PC-9 (cell line): ENCODE results near the gene PGP. TPM values are rescaled to one million over a fixed set of nuclear protein-coding genes. Genes with fewer than 3 reads are reported as not detected.
A peak's percentile ranks its signal among the peaks of the same experiment; 100 is the strongest.

Experiments
- BruUV-seq: library from RNA; stranded (reverse); fragments of 400-500 nt; replicated peaks from 2 replicates; lab custom pipeline; 2021; lab: Mats Ljungman, UMichigan
- CTCF ChIA-PET: fragments of 300-600 bp; sonication (Branson Sonifier 250); formaldehyde crosslinking; loops from one replicate; lab custom pipeline; 2022; ENCODE audit warnings: antibody characterized with exemption; lab: Charles Lee
- POLR2A ChIA-PET: fragments of 300-600 bp; sonication (Branson Sonifier 250); formaldehyde crosslinking; loops from one replicate; lab custom pipeline; 2022; ENCODE audit warnings: antibody characterized with exemption; ENCODE audit not compliant: unreplicated experiment; lab: Charles Lee
- DNase-seq, 2 experiments: peaks; one replicate each; pipeline versions ENCODE4 v3.0.0 to v3.0.0-alpha.2; 2015 to 2022; ENCODE audit warnings: mixed read lengths in 1 of 2
- H2AFZ ChIP-seq: fragments of 200-600 bp; sonication (generic); 2 replicates; pipeline ENCODE4 v1.8.1; 2017; ENCODE audit warnings: antibody characterized with exemption
- H3F3A ChIP-seq: fragments of 200-600 bp; sonication (generic); 2 replicates; pipeline ENCODE4 v1.8.1; 2017; ENCODE audit warnings: antibody characterized with exemption, mild to moderate bottlenecking, low read depth; ENCODE audit not compliant: insufficient read depth
- H3K27ac ChIP-seq: fragments of 200-600 bp; sonication (generic); 2 replicates; pipeline ENCODE4 v1.6.1; 2016; ENCODE audit warnings: mixed run types
- H3K27me3 ChIP-seq: fragments of 200-600 bp; sonication (generic); 2 replicates; pipeline ENCODE4 v1.6.1; 2016; ENCODE audit warnings: low read depth, mixed run types; ENCODE audit not compliant: insufficient read depth
- H3K36me3 ChIP-seq: fragments of 200-600 bp; sonication (generic); 2 replicates; pipeline ENCODE4 v1.6.1; 2016; ENCODE audit warnings: low read depth, mixed run types
- H3K4me1 ChIP-seq: fragments of 200-600 bp; sonication (generic); replicated peaks from 2 replicates; pipeline ENCODE4 v1.6.1; 2016; ENCODE audit warnings: mixed run types; ENCODE audit not compliant: insufficient read depth
- H3K4me2 ChIP-seq: fragments of 200-600 bp; sonication (generic); 2 replicates; pipeline ENCODE4 v1.6.1; 2017; ENCODE audit warnings: mixed run types
- H3K4me3 ChIP-seq: fragments of 200-600 bp; sonication (generic); 2 replicates; pipeline ENCODE4 v1.6.1; 2016; ENCODE audit warnings: mixed run types
- H3K79me2 ChIP-seq: fragments of 200-600 bp; sonication (generic); 2 replicates; pipeline ENCODE4 v1.6.1; 2017; ENCODE audit warnings: low read depth, mixed run types
- H3K9me2 ChIP-seq: fragments of 200-600 bp; sonication (generic); 2 replicates; pipeline ENCODE4 v1.8.1; 2017; ENCODE audit warnings: mild to moderate bottlenecking; ENCODE audit not compliant: insufficient read depth
- H3K9me3 ChIP-seq: fragments of 200-600 bp; sonication (generic); 2 replicates; pipeline ENCODE4 v1.8.1; 2016; ENCODE audit warnings: low read depth; ENCODE audit not compliant: insufficient read depth
- H4K20me1 ChIP-seq: fragments of 200-600 bp; sonication (generic); 2 replicates; pipeline ENCODE4 v1.8.1; 2017; ENCODE audit not compliant: insufficient read depth
- CTCF ChIP-seq: fragments of 200-600 bp; sonication (generic); conservative IDR thresholded peaks from 2 replicates; pipeline ENCODE4 v1.6.1; 2017; ENCODE audit warnings: mixed run types, antibody characterized with exemption, mild to moderate bottlenecking, moderate library complexity
- EZH2 ChIP-seq: fragments of 200-600 bp; sonication (generic); IDR thresholded peaks from 2 replicates; pipeline ENCODE4 v1.8.0; 2017; ENCODE audit warnings: antibody characterized with exemption, low read depth
- intact Hi-C: fragments of 100-400 bp; cut with micrococcal nuclease; formaldehyde crosslinking; loops from one replicate; pipeline ENCODE4 v1.10.0; 2022; ENCODE audit not compliant: unreplicated experiment
- total RNA-seq: library from RNA; stranded (reverse); gene quantifications from 2 replicates; pipeline ENCODE4 v1.2.3, GENCODE V29; 2021

The PGP gene
- total RNA-seq, 1 experiment from 2014 or later, result 23.4 TPM

GRCh38 chr16:2229091-2229490 is 14.5 kb upstream of the PGP start:
- intact Hi-C loops, result loop anchor here (10.0 kb wide), 1 partner anchor 676 kb away; no protein-coding TSS in a partner anchor
- BruUV-seq, result no TSS peak
- H4K20me1 ChIP-seq, result peaks cover 41% of the 10 kb centered on the region
- H3K27ac ChIP-seq, result no peak overlapping the region
- H3F3A ChIP-seq, result peaks cover 7% of the 10 kb centered on the region; the same call in 1 of the 2 replicates
- no peak overlapping the region for H3K4me2 ChIP-seq
- no peaks in the 10 kb centered on the region for H3K27me3 ChIP-seq
- H3K4me1 ChIP-seq, result peaks cover 20% of the 10 kb centered on the region
- peaks cover 46% of the 10 kb centered on the region for H3K79me2 ChIP-seq
- TF ChIP-seq EZH2, result no peak
- TF ChIP-seq CTCF, result no peak
- ChIA-PET POLR2A (no interaction called here), CTCF (interaction anchor here (0.6 kb wide), 1 partner anchor 41 kb away, joined by 17 read pairs; no protein-coding TSS in a partner anchor)
- no peak overlapping the region for H3K4me3 ChIP-seq
- H3K9me3 ChIP-seq, result no peaks in the 10 kb centered on the region
- H3K9me2 ChIP-seq, result no peaks in the 10 kb centered on the region
- no peak for DNase-seq
- peaks cover 4% of the 10 kb centered on the region; the same call in 1 of the 2 replicates for H3K36me3 ChIP-seq
- H2AFZ ChIP-seq, result no peak overlapping the region

GRCh38 chr16:2228161-2228824 is 13.7 kb upstream of the PGP start:
- Histone ChIP-seq H3K9me3 (no peaks in the 10 kb centered on the region), H4K20me1 (peaks cover 41% of the 10 kb centered on the region), H3K27ac (no peak overlapping the region), H3K4me1 (peaks cover 20% of the 10 kb centered on the region), H3K36me3 (peaks cover 4% of the 10 kb centered on the region; the same call in 1 of the 2 replicates), H3F3A (peaks cover 13% of the 10 kb centered on the region; the same call in 1 of the 2 replicates), H2AFZ (no peak overlapping the region), H3K4me2 (no peak overlapping the region), H3K9me2 (no peaks in the 10 kb centered on the region), H3K4me3 (no peak overlapping the region), H3K27me3 (no peaks in the 10 kb centered on the region), H3K79me2 (peaks cover 51% of the 10 kb centered on the region)
- CTCF ChIA-PET, result interaction anchor here (0.5 to 0.6 kb wide), 2 partner anchors 40 to 86 kb away, joined by 8 to 17 read pairs; no protein-coding TSS in a partner anchor
- BruUV-seq, result no TSS peak
- POLR2A ChIA-PET, result no interaction called here
- no peak for DNase-seq
- TF ChIP-seq EZH2 (no peak), CTCF (no peak)
- intact Hi-C loops, result loop anchor here (10.0 kb wide), 1 partner anchor 677 kb away; no protein-coding TSS in a partner anchor

- Histone ChIP-seq H3K4me3 (no peak overlapping the region), H3K9me3 (no peaks in the 10 kb centered on the region), H2AFZ (no peak overlapping the region), H3K36me3 (peaks cover 4% of the 10 kb centered on the region; the same call in 1 of the 2 replicates), H3K4me2 (peak overlapping the region; percentile 57; the same call in 1 of the 2 replicates), H3K9me2 (no peaks in the 10 kb centered on the region), H3K27ac (no peak overlapping the region), H3K27me3 (no peaks in the 10 kb centered on the region), H3F3A (peaks cover 18% of the 10 kb centered on the region), H4K20me1 (peaks cover 41% of the 10 kb centered on the region), H3K79me2 (peaks cover 51% of the 10 kb centered on the region), H3K4me1 (peaks cover 20% of the 10 kb centered on the region)
- intact Hi-C loops, result loop anchor here (10.0 kb wide), 1 partner anchor 678 kb away; no protein-coding TSS in a partner anchor
- ChIA-PET POLR2A (interaction anchor here (0.5 to 0.8 kb wide), 4 partner anchors 15 to 191 kb away, joined by 3 to 8 read pairs (median 6); no protein-coding TSS in a partner anchor), CTCF (no interaction called here)
- no peak for DNase-seq
- TF ChIP-seq EZH2 (no peak), CTCF (no peak)
- no TSS peak for BruUV-seq
Measured at GRCh38 chr16:2226918-2227317, 12.3 kb upstream of the PGP start.
